Kidney (tissue), 14 donors: ENCODE data around the gene GLIS2. TPM values are rescaled to one million over a fixed set of nuclear protein-coding genes. Genes with fewer than 3 reads are reported as not detected.

Source experiments
- DNase-seq, 5 donors: peaks; one replicate each; pipeline ENCODE4 v3.0.0-alpha.2; 2013 to 2020
- FAIRE-seq: peaks from 2 replicates; lab custom pipeline; 2012; peaks lifted over from hg19 to GRCh38; lab: Jason Lieb, UNC
- H3K27ac ChIP-seq, 2 donors: one replicate each; pipeline ENCODE4 v1.7.0; 2013; ENCODE audit warnings: low read depth in 2 of 2, low read length in 2 of 2, inconsistent platforms in 1 of 2
- H3K27me3 ChIP-seq: one replicate; pipeline ENCODE4 v1.7.1; 2013; ENCODE audit warnings: low read length, inconsistent platforms; ENCODE audit not compliant: control insufficient read depth, insufficient read depth
- H3K36me3 ChIP-seq, 3 donors: one replicate each; pipeline versions ENCODE4 v1.7.0 to v1.7.1; 2013; ENCODE audit warnings: low read length in 3 of 3, control low read depth in 1 of 3, inconsistent platforms in 1 of 3; ENCODE audit not compliant: insufficient read depth in 3 of 3, control insufficient read depth in 2 of 3
- H3K4me1 ChIP-seq, 3 donors: one replicate each; pipeline versions ENCODE4 v1.7.0 to v1.7.1; 2013; ENCODE audit warnings: low read length in 3 of 3, inconsistent platforms in 1 of 3, low read depth in 1 of 3; ENCODE audit not compliant: control insufficient read depth in 2 of 3, insufficient read depth in 2 of 3
- H3K4me3 ChIP-seq, 3 donors: one replicate each; pipeline versions ENCODE4 v1.7.0 to v1.8.1; 2013; ENCODE audit warnings: low read length in 3 of 3, control low read depth in 1 of 3, inconsistent platforms in 1 of 3
- H3K9ac ChIP-seq, 3 donors: one replicate each; pipeline versions ENCODE4 v1.7.0 to v1.7.1; 2013; ENCODE audit warnings: low read length in 3 of 3, control low read depth in 1 of 3, inconsistent platforms in 1 of 3
- H3K9me3 ChIP-seq, 3 donors: one replicate each; pipeline versions ENCODE4 v1.7.0 to v1.7.1; 2013; ENCODE audit warnings: low read length in 3 of 3, control low read depth in 1 of 3, inconsistent platforms in 1 of 3; ENCODE audit not compliant: control insufficient read depth in 2 of 3, insufficient read depth in 1 of 3
- CTCF ChIP-seq: IDR thresholded peaks from 3 replicates; pipeline ENCODE4 v1.5.1; 2012; ENCODE audit warnings: mild to moderate bottlenecking, moderate library complexity, borderline replicate concordance; ENCODE audit not compliant: insufficient read depth; ENCODE audit errors: extremely low read depth
- intact Hi-C: fragments of 100-400 bp; cut with DNase I; formaldehyde crosslinking; loops from one replicate; pipeline ENCODE4 v1.11.1; 2022
- polyA plus RNA-seq: library from polyadenylated mRNA; stranded (reverse); fragments of 350-450 nt; fragmentation: Illumina TruSeq; extraction: RNeasy Lipid Tissue Mini Kit (QIAGEN cat#74804); gene quantifications from one replicate; pipeline ENCODE4 v1.2.3, GENCODE V29; 2014; ENCODE audit warnings: low read depth, low replicate concordance; ENCODE audit not compliant: insufficient read depth
- total RNA-seq: library from RNA; stranded (reverse); fragmentation: NEBNext Ultra II Directional; extraction: Animal tissue kit (Norgen Biotek cat#: 25700); gene quantifications from one replicate; pipeline ENCODE4 v1.2.1, GENCODE V29; 2021
- donor health status: control.
- donor health status: control.
- donor health status: control.
- donor health status: control.
- donor health status: control.
- donor health status: DM: yes; HTN: yes; CAD: no.
- donor health status: Normal renal cell carcinoma (clear cell type).

The GLIS2 gene
- total and polyA plus RNA-seq, 2 donors from 2014 or later = 35.6 to 68.7 TPM

- H3K27ac ChIP-seq = peak overlapping the region; percentile 84 to 91
- no peaks in the 10 kb centered on the region for H3K36me3 ChIP-seq
- H3K4me1 ChIP-seq = peaks cover 0 to 20% (median 15%) of the 10 kb centered on the region in 3 donors
- intact Hi-C loops = no loop called here
- DNase-seq (peak in 1 of 5 donors; percentile 46), FAIRE-seq (no peak)
- no peak overlapping the region for H3K4me3 ChIP-seq
- H3K9ac ChIP-seq = peak overlapping the region in 1 of 3 donors; percentile 15
- H3K9me3 ChIP-seq = no peaks in the 10 kb centered on the region
- TF ChIP-seq CTCF = no peak
- H3K27me3 ChIP-seq = no peaks in the 10 kb centered on the region
Measured at GRCh38 chr16:4370151-4370550, 54.3 kb downstream of the GLIS2 start.

- Histone ChIP-seq H3K27ac (peak overlapping the region; percentile 91 to 92), H3K4me3 (peak overlapping the region in 1 of 3 donors; percentile 94), H3K9ac (peak overlapping the region in 1 of 3 donors; percentile 62), H3K9me3 (no peaks in the 10 kb centered on the region), H3K36me3 (no peaks in the 10 kb centered on the region), H3K4me1 (peaks cover 0 to 23% (median 21%) of the 10 kb centered on the region in 3 donors), H3K27me3 (no peaks in the 10 kb centered on the region)
- TF ChIP-seq CTCF = no peak
- FAIRE-seq (no peak), DNase-seq (peak; percentile 83 to 97 (median 87))
- intact Hi-C loops = no loop called here
Measured at GRCh38 chr16:4370570-4371356, 54.9 kb downstream of the GLIS2 start.

GRCh38 chr16:4371357-4372000 lies 55.6 kb downstream of the GLIS2 start, which contains the start of gene VASN:
Gene VASN (plus strand): TSS chr16:4371848. CDS start chr16:4380878, 9,030 bp downstream.
- H3K4me1 ChIP-seq = peaks cover 0 to 29% (median 26%) of the 10 kb centered on the region in 3 donors
- H3K9me3 ChIP-seq = no peaks in the 10 kb centered on the region
- no peak for FAIRE-seq
- peak within 1 kb of the TSS; percentile 33 to 91 (median 85) for H3K9ac ChIP-seq
- no peaks in the 10 kb centered on the region for H3K27me3 ChIP-seq
- TF ChIP-seq CTCF = no peak
- peak within 1 kb of the TSS; percentile 91 to 92 for H3K27ac ChIP-seq
- DNase-seq = peak; percentile 86 to 96 (median 92)
- intact Hi-C loops = no loop called here
- H3K4me3 ChIP-seq = peak within 1 kb of the TSS; percentile 67 to 94 (median 83)
- H3K36me3 ChIP-seq = no peaks in the 10 kb centered on the region
